DOHH2 (cell line): ENCODE data around the gene ADPRH.

ENCODE experiments used
- H3F3A ChIP-seq: fragments of 200-600 bp; sonication (generic), shearing (Covaris generic); 2 replicates; pipeline ENCODE4 v1.6.0; 2016; ENCODE audit warnings: antibody characterized with exemption, mild to moderate bottlenecking; ENCODE audit not compliant: control insufficient read depth, insufficient read depth
- H3K27ac ChIP-seq: fragments of 200-600 bp; sonication (generic); 2 replicates; pipeline ENCODE4 v1.5.1; 2014; ENCODE audit warnings: low read depth, mild to moderate bottlenecking, low read length, moderate library complexity
- H3K27me3 ChIP-seq: fragments of 200-600 bp; sonication (generic); 2 replicates; pipeline ENCODE4 v1.6.1; 2014; ENCODE audit warnings: mild to moderate bottlenecking, low read length, mixed read lengths; ENCODE audit not compliant: control insufficient read depth
- H3K36me3 ChIP-seq: fragments of 200-600 bp; sonication (generic); 2 replicates; pipeline ENCODE4 v1.6.1; 2014; ENCODE audit warnings: mild to moderate bottlenecking, low read length, moderate library complexity, mixed read lengths; ENCODE audit not compliant: control insufficient read depth
- H3K4me1 ChIP-seq: fragments of 200-600 bp; sonication (generic); 2 replicates; pipeline ENCODE4 v1.6.1; 2014; ENCODE audit warnings: mild to moderate bottlenecking, low read length, mixed read lengths; ENCODE audit not compliant: control insufficient read depth
- H3K4me2 ChIP-seq: fragments of 200-600 bp; sonication (generic); 2 replicates; pipeline ENCODE4 v1.6.0; 2014; ENCODE audit warnings: mild to moderate bottlenecking, low read length, moderate library complexity
- H3K4me3 ChIP-seq: fragments of 200-600 bp; sonication (generic); 2 replicates; pipeline ENCODE4 v1.5.1; 2014; ENCODE audit warnings: mild to moderate bottlenecking, low read length, mixed read lengths
- H3K79me2 ChIP-seq: fragments of 200-600 bp; sonication (generic); 2 replicates; pipeline ENCODE4 v1.6.1; 2014; ENCODE audit warnings: mild to moderate bottlenecking, low read length, mixed read lengths; ENCODE audit not compliant: control insufficient read depth
- H3K9me2 ChIP-seq: fragments of 200-600 bp; sonication (generic); replicated peaks from 2 replicates; pipeline ENCODE4 v1.6.1; 2014; ENCODE audit warnings: mild to moderate bottlenecking, low read length, mixed read lengths; ENCODE audit not compliant: control insufficient read depth
- H3K9me3 ChIP-seq: fragments of 200-600 bp; sonication (generic); 2 replicates; pipeline ENCODE4 v1.6.1; 2014; ENCODE audit warnings: antibody characterized with exemption, low read length, mixed read lengths; ENCODE audit not compliant: control insufficient read depth, insufficient read depth
- H4K20me1 ChIP-seq: fragments of 200-600 bp; sonication (generic); 2 replicates; pipeline ENCODE4 v1.6.0; 2014; ENCODE audit warnings: low read depth, mild to moderate bottlenecking, antibody characterized with exemption, low read length, moderate library complexity; ENCODE audit not compliant: control insufficient read depth, insufficient read depth
- EZH2phosphoT487 ChIP-seq: fragments of 200-600 bp; sonication (generic); IDR thresholded peaks from 2 replicates; pipeline ENCODE4 v1.6.1; 2017; ENCODE audit warnings: borderline replicate concordance, mild to moderate bottlenecking, antibody characterized with exemption, low read length, moderate library complexity, mixed read lengths
- TF ChIP-seq, protein P1 (sequence below): fragments of 200-600 bp; sonication (generic); IDR thresholded peaks from one replicate; pipeline ENCODE4 v1.5.1; 2014; ENCODE audit warnings: antibody characterized with exemption, mild to moderate bottlenecking, low read depth, low read length; ENCODE audit not compliant: poor library complexity, severe bottlenecking

ADPRH gene

DNA sequence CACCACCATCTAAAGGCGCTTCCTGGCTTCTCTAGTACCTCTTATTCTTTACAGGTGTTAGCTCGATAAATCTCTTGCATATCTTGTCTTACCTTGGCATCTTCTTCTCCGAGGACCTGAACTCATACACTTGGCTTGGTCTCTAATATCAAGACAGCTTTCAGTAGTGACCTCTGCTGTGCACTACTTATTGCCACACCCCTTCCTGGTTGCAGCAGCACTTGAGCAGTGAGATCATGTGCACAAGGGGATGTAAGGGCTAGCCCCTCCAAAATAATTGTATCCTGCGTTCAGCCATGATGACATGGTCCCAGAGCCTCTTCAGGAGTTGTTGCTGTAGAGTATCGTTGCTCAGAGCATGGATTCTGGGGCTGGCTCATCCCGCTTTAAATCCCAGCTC is 17.1 kb downstream of the ADPRH start:
- Histone ChIP-seq H3K79me2 (no peaks in the 10 kb centered on the region), H3K9me2 (no peaks in the 10 kb centered on the region), H3K4me1 (0 out of 2 replicates have a peak, but pooled peaks cover 3% of the 10 kb centered on the region), H3K9me3 (no peaks in the 10 kb centered on the region), H3K4me2 (no peak overlapping the region), H3K27me3 (peaks cover 3% of the 10 kb centered on the region; the same call in 1 of the 2 replicates), H3K36me3 (no peaks in the 10 kb centered on the region), H3K27ac (no peak overlapping the region), H3F3A (no peaks in the 10 kb centered on the region), H3K4me3 (no peak overlapping the region), H4K20me1 (no peaks in the 10 kb centered on the region)
- TF ChIP-seq, protein P1, sequence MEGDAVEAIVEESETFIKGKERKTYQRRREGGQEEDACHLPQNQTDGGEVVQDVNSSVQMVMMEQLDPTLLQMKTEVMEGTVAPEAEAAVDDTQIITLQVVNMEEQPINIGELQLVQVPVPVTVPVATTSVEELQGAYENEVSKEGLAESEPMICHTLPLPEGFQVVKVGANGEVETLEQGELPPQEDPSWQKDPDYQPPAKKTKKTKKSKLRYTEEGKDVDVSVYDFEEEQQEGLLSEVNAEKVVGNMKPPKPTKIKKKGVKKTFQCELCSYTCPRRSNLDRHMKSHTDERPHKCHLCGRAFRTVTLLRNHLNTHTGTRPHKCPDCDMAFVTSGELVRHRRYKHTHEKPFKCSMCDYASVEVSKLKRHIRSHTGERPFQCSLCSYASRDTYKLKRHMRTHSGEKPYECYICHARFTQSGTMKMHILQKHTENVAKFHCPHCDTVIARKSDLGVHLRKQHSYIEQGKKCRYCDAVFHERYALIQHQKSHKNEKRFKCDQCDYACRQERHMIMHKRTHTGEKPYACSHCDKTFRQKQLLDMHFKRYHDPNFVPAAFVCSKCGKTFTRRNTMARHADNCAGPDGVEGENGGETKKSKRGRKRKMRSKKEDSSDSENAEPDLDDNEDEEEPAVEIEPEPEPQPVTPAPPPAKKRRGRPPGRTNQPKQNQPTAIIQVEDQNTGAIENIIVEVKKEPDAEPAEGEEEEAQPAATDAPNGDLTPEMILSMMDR: no peak
- TF ChIP-seq EZH2phosphoT487: no peak

DNA sequence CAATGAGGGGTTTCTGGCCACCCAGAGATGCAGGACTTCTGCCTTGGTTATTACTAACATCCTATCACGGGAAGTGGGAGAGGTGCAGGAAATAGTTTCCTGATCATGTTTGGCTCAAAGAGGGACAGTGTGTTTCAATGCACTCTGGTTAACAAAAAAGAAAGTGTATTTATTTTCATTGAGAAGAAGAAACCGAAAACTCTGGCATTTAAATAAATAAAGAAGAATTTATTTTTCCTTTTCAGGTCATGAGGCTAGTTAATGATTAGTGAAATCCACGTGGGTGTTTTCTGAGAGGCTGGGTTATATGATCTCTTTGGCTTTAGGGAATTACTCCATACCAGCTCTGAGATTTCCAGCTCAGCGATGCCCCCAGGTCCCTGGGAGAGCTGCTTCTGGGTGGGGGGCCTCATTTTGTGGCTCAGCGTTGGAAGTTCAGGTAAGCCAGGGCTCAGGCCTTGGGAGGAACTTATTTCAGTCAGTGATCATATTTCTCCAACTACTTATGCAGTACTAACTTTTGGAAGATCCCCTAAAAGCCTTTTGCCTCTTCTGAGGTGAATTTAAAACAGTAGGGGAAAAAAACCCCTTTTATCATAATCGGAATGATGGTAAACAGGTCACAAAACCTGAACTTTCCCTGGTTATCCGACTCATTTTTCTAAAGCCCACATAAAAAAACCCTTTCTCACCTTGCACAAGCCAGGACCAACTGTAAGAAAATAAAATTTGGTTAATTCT is 18.4 kb downstream of the ADPRH start, which contains the start of gene PLA1A:
Gene PLA1A, plus strand, starts transcription at position 338 of the 741 bp plus-strand sequence. Its CDS starts 29 bp downstream, at position 367.
- TF ChIP-seq EZH2phosphoT487: no peak
- TF ChIP-seq, protein P1: no peak
- no peaks in the 10 kb centered on the region for H3F3A ChIP-seq
- H4K20me1 ChIP-seq: no peaks in the 10 kb centered on the region
- 0 out of 2 replicates have a peak, but pooled peaks cover 3% of the 10 kb centered on the region for H3K4me1 ChIP-seq
- H3K4me2 ChIP-seq: no peak within 1 kb of the TSS
- H3K36me3 ChIP-seq: no peaks in the 10 kb centered on the region
- no peak within 1 kb of the TSS for H3K4me3 ChIP-seq
- H3K9me2 ChIP-seq: no peaks in the 10 kb centered on the region
- no peaks in the 10 kb centered on the region for H3K27me3 ChIP-seq
- H3K27ac ChIP-seq: no peak within 1 kb of the TSS
- no peaks in the 10 kb centered on the region for H3K9me3 ChIP-seq
- no peaks in the 10 kb centered on the region for H3K79me2 ChIP-seq

DNA sequence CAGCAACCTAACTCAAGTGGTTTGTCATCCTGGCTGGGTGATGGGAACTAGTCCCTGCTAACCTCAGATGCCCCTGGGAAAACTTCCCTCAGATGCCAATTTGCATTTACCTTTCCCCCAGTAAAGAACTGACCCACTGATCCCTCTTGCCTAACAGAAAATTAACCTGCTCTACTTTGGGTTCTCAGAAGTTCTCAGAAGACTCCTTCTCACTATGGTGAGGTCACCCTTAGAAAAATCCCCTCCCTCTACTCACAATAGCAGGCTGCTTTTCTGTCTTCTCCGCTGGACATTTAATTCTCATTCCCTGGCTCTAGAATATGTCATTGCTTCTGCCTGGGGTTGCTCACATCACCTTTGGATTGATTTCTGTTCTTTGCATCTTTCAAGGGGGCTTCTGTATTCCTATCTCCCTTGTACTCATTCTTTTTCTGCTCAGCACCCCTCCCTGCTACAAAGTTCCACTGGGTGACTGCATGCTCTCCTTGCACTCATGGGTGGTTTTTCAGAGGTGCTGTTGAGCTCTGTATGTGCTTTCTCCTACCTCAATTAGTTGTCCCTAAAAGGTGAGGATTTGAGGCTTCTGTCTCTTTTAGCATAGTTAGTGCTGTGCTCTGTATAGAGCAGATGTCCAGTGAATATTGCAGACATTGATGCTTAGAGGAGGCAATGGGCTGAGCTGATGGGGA is 19.3 kb downstream of the ADPRH start:
- H3K27me3 ChIP-seq: no peaks in the 10 kb centered on the region
- TF ChIP-seq, protein P1: no peak
- TF ChIP-seq EZH2phosphoT487: no peak
- no peaks in the 10 kb centered on the region for H4K20me1 ChIP-seq
- no peak overlapping the region for H3K4me2 ChIP-seq
- H3F3A ChIP-seq: no peaks in the 10 kb centered on the region
- no peaks in the 10 kb centered on the region for H3K79me2 ChIP-seq
- H3K27ac ChIP-seq: no peak overlapping the region
- H3K4me1 ChIP-seq: 0 out of 2 replicates have a peak, but pooled peaks cover 3% of the 10 kb centered on the region
- no peak overlapping the region for H3K4me3 ChIP-seq
- H3K9me2 ChIP-seq: no peaks in the 10 kb centered on the region
- H3K9me3 ChIP-seq: no peaks in the 10 kb centered on the region
- no peaks in the 10 kb centered on the region for H3K36me3 ChIP-seq
